OCI-M2 (cell line): Measurements from ENCODE around the gene LRP1B.

Experiments
- DNase-seq: peaks from one replicate; lab custom pipeline; 2025; ENCODE audit not compliant: unreplicated experiment; lab: John Stamatoyannopoulos, UW

LRP1B gene

DNA sequence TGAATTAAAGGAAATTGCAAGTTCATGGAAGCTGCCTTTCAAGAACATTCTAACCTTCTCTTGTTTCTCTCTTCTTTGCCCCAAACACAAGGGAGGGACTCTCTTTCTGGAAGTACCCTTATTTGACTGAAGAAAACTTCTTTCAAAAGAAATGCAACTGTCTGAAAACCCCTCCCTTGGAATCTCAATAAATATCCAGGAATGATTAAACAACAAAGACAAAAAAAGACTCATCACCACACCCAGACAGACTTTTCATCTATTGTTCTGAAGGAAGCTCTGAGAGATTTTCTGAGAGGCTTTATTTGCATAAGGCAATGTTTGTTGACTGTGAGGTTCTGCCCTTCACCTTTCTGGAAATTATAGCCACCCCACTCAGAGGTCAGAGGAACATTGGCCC, 1260.9 kb downstream of the LRP1B start:
- no peak for DNase-seq

DNA sequence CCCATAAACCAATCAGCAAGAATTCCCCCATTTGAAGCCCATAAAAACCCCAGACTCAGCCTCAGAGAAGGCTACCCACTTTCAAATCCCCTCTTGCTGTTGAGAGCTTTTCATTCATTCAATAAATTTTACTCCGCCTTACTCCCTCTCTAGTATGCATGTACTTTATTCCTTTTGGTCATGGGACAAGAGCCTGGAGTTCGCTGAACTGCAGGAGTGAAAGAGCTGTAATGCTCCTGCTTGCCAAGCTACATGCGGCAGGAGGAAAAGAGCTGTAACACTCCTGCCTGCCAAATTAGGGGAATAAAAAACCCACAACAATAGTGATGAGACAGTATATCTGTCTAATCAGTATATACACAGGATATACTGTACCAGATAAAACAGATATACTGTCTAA, 1261.7 kb downstream of the LRP1B start:
- no peak for DNase-seq

DNA sequence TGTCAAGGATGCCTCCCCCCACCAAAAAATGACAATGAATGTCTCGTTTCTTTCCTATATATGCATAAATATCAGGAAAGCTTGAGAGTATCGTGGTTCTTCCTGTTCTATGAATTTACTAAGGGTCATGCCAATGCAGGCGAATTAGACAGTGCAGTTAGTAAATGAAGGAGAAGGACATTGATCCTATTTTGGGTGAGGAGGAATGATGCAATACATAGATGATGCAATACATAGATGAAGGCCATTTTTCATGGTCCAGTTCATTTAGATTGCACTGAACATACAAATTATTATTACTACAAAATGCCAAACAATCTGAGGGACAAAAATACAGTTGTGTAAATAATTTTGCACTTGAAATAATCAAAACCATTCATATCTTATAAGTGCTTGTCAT, 1265.0 kb downstream of the LRP1B start:
- DNase-seq = no peak

DNA sequence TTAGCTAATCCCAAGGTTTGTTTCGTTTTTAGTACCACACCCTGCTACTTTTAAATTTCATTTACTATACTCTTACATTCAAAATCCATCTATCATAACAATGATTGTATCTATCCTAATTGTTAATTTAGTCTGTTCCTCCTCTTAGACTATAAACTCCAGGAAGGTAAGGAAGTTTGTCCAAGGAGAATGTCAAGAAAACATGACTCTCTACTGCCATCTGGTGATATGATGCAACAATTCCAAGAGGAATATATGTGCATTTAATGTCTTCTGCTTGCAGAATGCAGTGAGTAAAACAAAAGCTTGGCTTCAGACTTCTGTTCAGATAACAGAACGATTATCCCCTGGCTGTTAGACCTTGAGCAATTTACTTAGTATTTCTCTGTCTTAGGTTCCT, 1267.1 kb downstream of the LRP1B start:
- DNase-seq = no peak

DNA sequence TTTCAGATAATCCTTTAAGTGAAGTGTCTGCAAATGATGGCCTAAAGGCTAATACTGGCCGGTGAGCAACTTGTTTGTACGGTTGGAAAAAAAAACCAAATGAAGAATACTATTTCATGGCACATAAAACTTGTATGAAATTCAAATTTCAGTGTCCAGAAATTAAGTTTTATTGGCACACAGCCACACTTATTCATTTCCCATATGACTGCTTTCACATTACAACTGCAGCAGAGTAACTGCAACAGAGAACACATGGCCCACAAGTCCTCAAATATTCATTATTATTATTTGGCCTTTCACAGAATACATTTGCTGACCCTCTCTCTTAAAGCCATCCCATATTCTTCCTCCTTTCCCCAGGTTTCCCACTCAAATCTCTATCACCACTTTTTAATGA, 1268.6 kb downstream of the LRP1B start:
- DNase-seq = no peak

DNA sequence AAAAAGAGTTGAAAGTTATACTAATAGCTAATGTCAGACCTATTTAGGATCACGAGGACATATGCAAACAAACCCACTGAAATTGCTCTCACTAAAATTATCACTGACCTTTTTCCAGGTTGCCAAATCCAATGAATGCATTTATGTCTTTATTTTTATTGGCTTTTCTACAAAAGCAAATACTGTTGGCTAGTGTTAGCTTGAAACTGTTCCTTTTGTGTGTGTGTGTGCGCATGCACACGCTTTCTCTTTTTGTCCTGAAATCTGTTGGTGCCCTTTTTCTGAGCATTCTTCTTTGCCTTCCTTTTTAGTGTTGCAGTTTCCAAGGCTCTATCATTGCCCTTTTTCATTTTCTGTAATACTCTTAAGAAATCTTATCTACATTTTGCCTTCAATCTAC, 1269.2 kb downstream of the LRP1B start:
- DNase-seq = no peak

DNA sequence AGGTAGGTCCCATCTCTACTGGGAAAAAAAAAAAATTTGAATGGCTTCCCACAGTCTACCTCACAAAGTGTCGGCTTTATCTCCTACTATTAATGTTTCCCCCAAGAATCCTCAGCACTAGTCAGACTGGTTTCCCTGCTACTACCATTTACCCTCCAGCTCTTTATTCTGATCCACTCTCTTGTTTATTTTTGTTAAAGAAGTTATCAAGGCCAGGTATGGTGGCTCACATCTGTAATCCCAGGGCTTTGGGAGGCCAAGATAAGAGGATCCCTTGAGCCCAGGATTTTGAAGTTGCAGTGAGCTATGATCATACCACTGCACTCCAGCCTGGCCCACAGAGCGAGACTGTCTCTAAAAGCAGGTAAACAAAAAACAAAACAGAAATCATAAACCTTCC, 1275.3 kb downstream of the LRP1B start:
- DNase-seq = no peak

DNA sequence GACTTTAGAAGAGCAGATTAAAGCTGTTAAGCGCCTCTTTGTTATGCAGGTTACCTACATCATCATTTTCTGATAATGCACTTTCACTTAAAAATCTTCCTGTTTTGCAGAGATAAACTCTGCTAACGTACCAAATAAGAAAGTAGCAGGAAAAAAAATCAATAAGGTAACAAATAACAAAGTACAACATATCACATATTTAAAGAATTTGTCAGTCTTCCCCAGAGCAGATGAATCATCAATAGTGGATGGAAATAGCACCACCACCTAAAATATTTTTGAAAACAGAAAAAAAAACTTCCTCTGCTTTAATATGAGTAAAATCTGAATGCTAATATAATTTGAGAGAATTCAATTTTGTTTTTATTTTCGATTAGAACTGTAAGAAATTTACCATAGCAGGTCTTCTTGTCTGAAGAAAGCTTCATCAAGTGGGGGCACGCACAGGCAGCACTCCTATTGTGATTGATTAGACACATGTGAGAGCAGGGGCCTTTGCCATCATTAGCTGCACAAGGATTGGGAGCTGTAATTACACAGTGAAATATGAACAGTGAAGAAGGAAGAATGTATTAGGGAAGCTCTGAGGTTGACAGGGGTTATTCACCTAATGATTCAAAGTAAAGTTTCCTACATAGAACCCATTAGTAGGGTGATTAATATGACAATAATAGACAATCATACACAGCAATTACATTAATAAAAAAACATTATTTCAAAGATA, 1279.4 kb downstream of the LRP1B start:
- DNase-seq = no peak

DNA sequence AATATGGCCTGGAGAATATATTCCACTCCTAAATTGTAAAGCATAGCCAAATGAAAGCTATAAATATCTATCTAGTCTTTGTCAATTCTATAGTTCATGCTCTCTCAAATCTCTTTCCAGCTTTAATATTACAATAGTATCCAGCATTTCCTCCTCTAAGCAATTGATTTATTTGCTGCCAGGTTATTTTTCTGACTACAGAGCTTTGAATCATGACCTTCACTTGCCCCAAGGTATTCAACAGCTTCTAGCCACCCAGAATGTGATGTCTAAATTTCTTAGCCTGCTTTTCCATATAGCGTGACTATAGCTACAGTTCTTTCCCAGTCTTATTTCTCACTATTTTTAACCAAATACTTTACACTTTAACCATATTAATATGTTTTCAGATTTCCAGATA, 1287.6 kb downstream of the LRP1B start:
- DNase-seq = no peak

DNA sequence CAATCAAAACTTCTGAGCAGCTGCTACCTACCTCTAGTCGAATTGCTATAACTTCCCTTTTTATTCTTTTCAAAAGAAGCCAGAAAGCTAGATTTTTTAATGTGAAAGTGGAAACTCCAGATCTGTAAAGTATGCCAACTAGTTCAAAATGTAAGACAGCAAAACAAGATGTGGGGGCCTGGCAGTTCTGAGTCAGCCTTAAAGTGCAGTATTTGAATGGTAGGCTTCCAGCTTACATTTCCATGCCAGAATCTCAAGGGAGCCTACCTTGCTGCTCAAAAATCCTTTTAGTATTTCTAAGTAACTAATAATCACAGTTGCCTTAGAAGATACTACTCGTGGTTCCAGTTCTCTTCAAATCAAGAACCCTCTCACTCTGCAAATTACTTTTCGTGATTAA, 1288.7 kb downstream of the LRP1B start:
- no peak for DNase-seq

DNA sequence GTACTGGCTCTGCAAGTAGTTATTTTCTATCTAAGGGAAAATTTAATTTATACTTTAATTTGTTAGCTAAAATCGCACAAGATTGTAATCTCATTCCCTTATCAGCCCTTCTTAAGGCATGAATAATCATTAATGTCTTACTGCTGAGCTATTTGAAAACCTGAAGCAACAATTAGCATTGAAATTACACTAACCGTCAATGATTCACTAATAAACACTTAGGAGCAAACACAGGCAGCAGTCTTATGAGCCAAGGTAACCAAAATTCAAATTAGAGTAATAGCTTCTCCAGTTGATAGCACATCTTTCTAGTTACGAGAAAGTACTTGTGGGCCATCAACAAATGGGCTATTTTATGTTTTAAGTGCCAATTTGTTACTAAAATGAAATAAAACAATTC, 1289.7 kb downstream of the LRP1B start:
- DNase-seq = no peak

DNA sequence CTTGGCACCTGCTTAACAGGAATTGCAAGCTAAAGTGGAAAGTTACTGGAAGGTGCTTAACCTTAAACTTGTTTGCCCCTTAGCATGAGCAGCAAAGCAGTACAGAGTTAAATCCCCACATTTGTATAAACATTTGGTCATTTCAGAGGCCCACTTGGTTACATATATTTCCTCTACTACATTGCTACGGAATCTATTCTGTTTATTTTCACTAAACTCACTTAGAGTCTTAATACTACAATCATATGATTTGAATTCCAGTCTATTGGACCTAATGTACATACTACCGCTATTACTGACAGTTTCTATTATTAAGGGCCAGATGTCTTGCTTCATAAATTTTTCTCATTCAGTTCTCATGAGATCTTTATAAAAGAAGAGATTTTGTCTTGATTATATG, 1294.0 kb downstream of the LRP1B start:
- no peak for DNase-seq

DNA sequence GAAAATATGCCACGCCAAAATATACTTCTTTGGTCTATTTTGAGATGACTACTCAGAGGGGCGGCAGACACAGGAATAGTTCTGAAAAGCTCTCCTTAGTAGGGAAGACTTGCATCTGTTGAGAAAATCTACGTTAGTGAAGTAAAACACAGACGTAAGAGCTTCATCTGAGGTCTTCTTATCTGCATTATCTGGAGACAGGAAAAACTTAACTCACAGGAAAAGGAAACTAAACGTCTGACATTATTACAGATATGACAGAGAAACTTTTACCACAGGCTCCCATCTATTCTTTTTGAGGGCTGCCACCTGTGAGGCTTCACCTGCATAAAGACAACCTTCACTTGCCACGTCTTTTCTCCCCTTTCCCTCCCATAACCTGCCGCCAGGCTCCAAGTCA, 1295.7 kb downstream of the LRP1B start:
- no peak for DNase-seq

DNA sequence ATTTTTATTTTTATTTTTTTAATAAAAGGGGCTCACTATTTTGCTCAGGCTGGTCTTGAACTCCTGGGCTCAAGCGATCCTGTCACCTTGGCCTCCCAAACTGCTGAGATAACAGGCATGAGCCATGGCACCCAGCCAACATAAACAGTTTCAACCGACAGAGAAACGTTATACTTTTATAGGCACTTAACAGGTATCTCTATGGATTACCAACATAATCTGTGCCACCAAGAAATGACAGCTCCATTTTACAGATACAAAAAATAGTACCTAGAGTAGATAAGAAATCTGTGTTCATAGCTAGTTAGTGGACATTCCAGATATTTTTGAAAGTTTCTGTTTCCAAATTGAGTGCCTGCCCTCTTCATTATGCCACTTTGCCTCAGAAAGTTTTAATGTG, 1316.7 kb downstream of the LRP1B start:
- no peak for DNase-seq

DNA sequence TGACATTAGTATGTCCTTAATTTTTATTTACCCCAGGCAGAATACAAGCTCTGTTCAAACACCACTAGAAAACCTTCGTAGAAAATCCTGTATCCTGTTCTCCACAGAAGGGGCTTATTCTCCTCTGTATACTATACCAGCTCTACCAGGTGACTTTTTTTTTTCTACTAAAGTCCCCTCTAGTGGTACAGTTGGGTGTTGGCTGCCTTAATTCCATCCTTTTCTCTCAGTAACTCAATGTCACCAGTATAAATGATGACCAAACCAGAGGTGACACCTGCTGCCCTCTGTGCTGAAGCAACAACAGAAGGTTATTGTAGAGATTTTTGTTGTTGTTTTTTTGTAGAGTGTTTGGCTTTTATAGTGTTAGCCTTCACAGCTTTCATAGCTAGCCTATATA, 1322.0 kb downstream of the LRP1B start:
- no peak for DNase-seq

DNA sequence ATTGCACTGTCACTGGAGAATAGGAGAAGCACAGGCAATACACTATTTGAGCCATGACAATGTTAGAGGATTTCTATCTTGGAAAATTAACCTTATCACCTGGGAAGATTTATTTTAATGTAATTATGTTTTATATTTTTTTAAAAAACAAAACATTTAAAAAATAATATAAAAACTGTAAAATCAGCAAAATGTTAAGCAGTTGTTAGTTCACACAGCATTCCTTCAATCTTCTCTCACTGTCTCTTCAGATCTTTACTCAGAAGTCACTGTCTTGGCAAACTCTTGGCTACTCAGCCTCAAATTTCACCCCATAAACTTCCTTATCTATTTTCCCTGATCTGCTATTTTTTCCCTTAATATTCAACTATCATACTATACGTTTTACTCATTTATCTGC, 1322.6 kb downstream of the LRP1B start:
- DNase-seq = no peak

DNA sequence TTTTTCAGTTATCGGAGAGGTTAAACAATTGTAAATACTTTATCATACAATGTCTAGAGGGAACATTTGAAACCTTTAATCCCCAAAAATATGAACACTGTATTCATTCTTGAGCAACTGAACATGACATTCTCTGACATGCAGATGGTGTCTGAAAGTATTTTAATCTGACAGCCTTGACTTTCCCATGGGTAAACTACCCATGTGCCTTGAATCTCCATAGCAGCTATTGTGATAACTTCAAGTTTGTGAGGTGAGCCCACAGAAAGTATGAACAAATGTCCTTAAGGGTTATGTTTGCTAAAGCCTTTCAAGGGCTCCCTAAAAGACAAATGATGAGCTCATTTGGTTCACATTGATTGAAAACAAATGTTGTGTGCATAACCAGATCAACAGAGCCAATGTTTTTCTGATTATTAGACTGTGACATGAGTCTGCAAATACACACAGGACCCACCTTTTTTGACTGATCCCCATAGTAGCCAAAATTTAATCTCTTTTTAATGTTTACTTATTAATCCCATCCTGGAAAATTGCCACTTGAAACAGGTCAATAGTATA, 1326.0 kb downstream of the LRP1B start:
- no peak for DNase-seq

DNA sequence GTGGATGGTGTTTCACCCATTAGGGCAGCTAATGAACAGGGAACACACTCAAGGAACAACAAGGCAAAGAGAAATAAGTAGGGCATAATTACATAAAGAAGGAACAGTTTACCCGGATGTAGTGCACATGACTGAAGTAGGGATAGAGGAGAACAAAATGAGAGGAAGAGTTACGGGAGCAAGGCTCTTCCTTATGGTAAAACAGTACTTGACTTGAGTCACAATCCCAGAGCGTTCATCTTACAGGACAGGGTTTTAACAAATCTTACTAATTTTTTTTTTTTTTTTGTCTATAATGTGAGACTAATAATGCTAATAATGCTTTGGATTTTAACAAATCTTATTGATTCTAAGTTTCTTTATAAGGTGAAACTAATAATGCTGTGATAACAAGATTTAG, 1329.5 kb downstream of the LRP1B start:
- DNase-seq = no peak

DNA sequence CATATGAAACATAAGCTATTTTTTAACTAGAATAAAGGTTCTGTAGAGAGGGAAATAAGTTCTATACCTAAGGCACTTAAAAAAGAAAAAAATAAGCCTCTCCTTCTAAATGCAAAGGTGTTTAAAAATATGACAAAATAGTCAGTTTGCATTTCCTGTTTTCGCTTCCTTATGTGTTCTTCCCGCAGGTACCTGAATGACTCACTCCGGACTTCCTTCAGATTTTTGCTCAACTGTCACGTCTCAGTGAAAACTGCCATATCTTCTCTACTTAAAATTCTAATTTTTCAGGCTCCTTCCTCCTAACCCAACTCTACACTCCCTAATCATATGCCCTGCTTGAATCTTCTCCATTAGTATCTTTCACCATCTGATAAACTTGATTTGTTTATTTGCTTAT, 1333.1 kb downstream of the LRP1B start:
- no peak for DNase-seq

DNA sequence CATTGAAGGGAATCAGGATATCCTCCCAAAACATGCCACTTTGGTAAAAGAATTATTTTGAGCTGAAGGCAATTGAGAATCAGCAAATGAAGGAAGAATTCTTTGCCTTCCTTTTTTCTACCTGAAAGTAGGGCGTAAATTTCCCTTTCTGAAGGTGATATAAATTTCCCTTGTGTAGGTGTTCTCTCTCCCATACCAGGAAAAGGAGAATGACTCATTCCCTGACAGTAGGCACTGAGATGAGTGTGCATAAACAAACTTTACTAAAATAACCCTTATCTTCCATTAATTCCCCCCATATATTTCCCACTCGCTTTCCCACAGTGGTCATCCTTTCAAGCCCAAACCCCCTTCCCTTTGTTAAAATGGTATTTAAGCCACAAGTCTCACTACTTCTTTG, 1339.0 kb downstream of the LRP1B start:
- no peak for DNase-seq

DNA sequence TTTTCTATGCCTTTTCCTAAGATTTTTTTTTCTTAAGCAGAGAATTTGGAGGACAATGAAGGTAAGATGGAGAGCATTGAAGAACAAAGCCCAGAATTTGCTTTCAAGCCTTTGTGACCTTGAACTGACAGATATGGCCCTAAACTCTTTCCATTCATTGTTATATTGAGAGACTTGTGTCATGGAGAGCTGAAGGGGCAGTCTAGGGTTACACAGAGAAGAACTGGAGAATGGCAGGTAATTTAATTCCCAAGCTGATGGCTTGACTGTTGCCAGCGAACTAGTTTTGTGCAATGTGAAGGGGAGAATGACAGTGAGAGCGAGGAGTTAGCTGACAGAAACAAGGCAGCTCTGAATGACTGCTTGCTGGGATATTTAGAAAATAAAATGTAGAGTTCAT, 1344.2 kb downstream of the LRP1B start:
- DNase-seq = no peak

DNA sequence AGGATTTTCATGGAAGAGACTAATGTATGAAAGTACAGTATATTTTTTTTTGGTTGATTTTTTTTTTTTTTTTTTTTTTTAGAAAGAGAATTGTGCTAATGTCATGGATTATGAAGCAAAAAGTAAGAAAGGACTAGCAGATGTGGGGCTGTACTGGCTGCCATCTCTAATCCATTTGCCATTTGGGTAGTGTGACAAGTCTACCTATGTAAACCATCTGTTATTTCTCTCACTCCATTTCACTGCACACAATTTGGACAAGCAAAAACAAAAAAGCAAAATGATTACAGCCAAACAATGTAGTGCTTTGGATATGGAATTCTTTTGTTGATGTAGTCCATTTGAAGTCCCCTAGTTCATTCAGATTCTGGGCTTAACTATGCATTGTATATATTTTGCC, 1355.4 kb downstream of the LRP1B start:
- DNase-seq = no peak

DNA sequence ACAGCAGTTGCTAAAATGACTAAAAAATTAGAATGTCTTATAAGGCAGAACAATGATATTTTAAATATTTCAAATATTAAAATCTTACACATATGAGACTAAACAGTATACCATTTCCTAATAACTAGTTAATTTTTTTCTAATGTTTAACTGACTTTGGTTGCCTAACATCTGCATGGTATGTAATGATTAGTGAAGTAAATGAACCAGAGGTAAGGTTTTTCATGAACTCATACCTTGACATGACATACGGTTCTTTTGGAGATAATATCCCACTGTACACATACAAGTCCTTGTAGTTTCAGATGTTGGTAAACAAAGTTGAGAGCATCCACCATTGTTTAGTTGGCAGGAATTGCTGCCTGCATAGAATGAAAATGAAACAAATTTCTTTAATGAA, 1360.2 kb downstream of the LRP1B start:
- DNase-seq = no peak
